Caco-2 (cell line): ENCODE results near the gene SLBP. TPM values are rescaled to one million over a fixed set of nuclear protein-coding genes. Genes with fewer than 3 reads are reported as not detected.

Experiments used
- BruUV-seq: library from RNA; stranded (reverse); fragments of 400-500 nt; replicated peaks from 2 replicates; lab custom pipeline; 2021; lab: Mats Ljungman, UMichigan
- CTCF ChIA-PET: fragments of 300-600 bp; sonication (Branson Sonifier 250); formaldehyde crosslinking; loops from one replicate; lab custom pipeline; 2022; ENCODE audit warnings: antibody characterized with exemption; lab: Charles Lee
- POLR2A ChIA-PET: fragments of 300-600 bp; sonication (Branson Sonifier 250); formaldehyde crosslinking; loops from one replicate; lab custom pipeline; 2022; ENCODE audit warnings: antibody characterized with exemption; lab: Charles Lee
- DNase-seq, 2 experiments: peaks; one replicate each; pipeline versions ENCODE4 v3.0.0 to v3.0.0-alpha.2; 2020 to 2022
- H3K27me3 ChIP-seq: replicated peaks from 2 replicates; pipeline ENCODE4 v1.6.0; 2011; ENCODE audit warnings: low read length; ENCODE audit not compliant: control insufficient read depth, insufficient read depth
- H3K36me3 ChIP-seq: 2 replicates; pipeline ENCODE4 v1.5.1; 2011; ENCODE audit warnings: low read length; ENCODE audit not compliant: control insufficient read depth, insufficient read depth
- H3K4me1 ChIP-seq: fragments of 250-450 bp; sonication (Bioruptor Pico); 2 replicates; pipeline ENCODE4 v1.5.1; 2020; ENCODE audit warnings: mild to moderate bottlenecking
- H3K4me3 ChIP-seq: 2 replicates; pipeline ENCODE4 v1.5.1; 2011; ENCODE audit warnings: low read depth, mild to moderate bottlenecking, control low read depth, low read length
- H3K9me3 ChIP-seq: fragments of 250-450 bp; sonication (Bioruptor Pico); 2 replicates; pipeline ENCODE4 v1.5.1; 2020; ENCODE audit warnings: mild to moderate bottlenecking, moderate library complexity
- H3K27ac Mint-ChIP-seq: one replicate; pipeline ENCODE4 v1.8.0; 2022; ENCODE audit warnings: mixed read lengths; ENCODE audit not compliant: unreplicated experiment
- H3K27me3 Mint-ChIP-seq: one replicate; pipeline ENCODE4 v1.8.0; 2022; ENCODE audit warnings: mixed read lengths; ENCODE audit not compliant: insufficient read depth, unreplicated experiment
- H3K36me3 Mint-ChIP-seq: one replicate; pipeline ENCODE4 v1.8.0; 2022; ENCODE audit warnings: mild to moderate bottlenecking, mixed read lengths; ENCODE audit not compliant: insufficient read depth, unreplicated experiment
- H3K4me1 Mint-ChIP-seq: one replicate; pipeline ENCODE4 v1.8.0; 2022; ENCODE audit warnings: low read depth, mixed read lengths; ENCODE audit not compliant: unreplicated experiment
- H3K4me3 Mint-ChIP-seq: one replicate; pipeline ENCODE4 v1.8.0; 2022; ENCODE audit warnings: mild to moderate bottlenecking, moderate library complexity, mixed read lengths; ENCODE audit not compliant: unreplicated experiment
- H3K9me3 Mint-ChIP-seq: one replicate; pipeline ENCODE4 v1.8.0; 2022; ENCODE audit warnings: mixed read lengths; ENCODE audit not compliant: unreplicated experiment
- intact Hi-C: fragments of 100-400 bp; cut with micrococcal nuclease; formaldehyde crosslinking; loops from one replicate; pipeline ENCODE4 v1.10.0; 2022; ENCODE audit not compliant: unreplicated experiment
- total RNA-seq: library from RNA; stranded (reverse); gene quantifications from 2 replicates; pipeline ENCODE4 v1.2.3, GENCODE V29; 2022
- TF ChIP-seq, protein P1 (sequence below), 2 experiments: fragments of 200-600 bp in 1 of 2; IDR thresholded peaks; 1 replicate in 1 of 2; 2 replicates in 1 of 2; pipeline versions ENCODE4 v1.5.1 to v1.8.0; 2011 to 2022; ENCODE audit warnings: antibody characterized with exemption in 1 of 2, control low read depth in 1 of 2, inconsistent platforms in 1 of 2, low read depth in 1 of 2, low read length in 1 of 2, mild to moderate bottlenecking in 1 of 2, moderate library complexity in 1 of 2; ENCODE audit not compliant: insufficient read depth in 1 of 2, severe bottlenecking in 1 of 2, unreplicated experiment in 1 of 2

The SLBP gene
- total RNA-seq, 1 experiment from 2014 or later = 116 TPM

DNA sequence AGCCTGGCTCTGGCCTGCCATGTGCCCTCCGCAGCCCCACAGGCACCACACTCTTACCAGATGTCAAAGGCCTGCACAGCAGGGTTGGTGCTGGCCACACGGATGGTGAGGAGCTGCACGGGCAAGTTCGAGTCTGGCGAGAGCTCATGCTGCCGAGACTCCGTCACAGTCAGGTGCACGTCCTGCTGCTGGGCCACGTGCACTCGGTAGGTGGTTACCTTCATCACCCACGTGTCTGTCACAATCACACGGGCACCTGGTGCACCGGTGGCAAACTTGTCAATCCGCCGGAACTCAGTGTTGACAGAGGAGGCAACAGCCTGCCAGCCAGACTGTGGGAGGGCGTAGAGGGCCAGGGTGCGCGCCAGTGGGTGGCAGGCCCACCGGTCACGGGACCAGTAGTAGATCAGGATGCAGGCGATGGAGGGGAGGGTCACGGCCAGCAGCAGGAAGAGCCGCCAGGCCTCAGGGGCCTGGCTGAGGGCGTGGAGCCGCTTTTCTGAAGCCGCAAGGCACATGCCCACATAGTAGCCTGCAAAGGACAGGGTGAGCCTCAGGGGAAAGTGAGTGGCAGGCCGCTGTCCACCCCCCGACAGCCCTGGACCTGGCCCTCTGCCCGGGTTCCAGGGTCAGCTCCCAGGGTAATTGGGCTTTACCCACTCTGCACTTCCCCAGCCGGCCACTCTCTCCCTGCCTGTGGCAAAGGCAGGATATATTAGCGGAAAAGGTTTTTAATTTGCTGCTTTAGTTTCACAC, 6.2 kb upstream of the SLBP start:
- Mint-ChIP-seq H3K9me3 (no peaks in the 10 kb centered on the region), H3K27me3 (no peaks in the 10 kb centered on the region), H3K36me3 (peaks cover 62% of the 10 kb centered on the region), H3K4me1 (peaks cover 11% of the 10 kb centered on the region), H3K27ac (no peak overlapping the region), H3K4me3 (peak overlapping the region; percentile 99)
- H3K4me3 ChIP-seq = no peak overlapping the region
- intact Hi-C loops = no loop called here
- ChIA-PET CTCF (no interaction called here), POLR2A (no interaction called here)
- peaks cover 1% of the 10 kb centered on the region; the same call in 1 of the 2 replicates for H3K36me3 ChIP-seq
- TF ChIP-seq, protein P1, sequence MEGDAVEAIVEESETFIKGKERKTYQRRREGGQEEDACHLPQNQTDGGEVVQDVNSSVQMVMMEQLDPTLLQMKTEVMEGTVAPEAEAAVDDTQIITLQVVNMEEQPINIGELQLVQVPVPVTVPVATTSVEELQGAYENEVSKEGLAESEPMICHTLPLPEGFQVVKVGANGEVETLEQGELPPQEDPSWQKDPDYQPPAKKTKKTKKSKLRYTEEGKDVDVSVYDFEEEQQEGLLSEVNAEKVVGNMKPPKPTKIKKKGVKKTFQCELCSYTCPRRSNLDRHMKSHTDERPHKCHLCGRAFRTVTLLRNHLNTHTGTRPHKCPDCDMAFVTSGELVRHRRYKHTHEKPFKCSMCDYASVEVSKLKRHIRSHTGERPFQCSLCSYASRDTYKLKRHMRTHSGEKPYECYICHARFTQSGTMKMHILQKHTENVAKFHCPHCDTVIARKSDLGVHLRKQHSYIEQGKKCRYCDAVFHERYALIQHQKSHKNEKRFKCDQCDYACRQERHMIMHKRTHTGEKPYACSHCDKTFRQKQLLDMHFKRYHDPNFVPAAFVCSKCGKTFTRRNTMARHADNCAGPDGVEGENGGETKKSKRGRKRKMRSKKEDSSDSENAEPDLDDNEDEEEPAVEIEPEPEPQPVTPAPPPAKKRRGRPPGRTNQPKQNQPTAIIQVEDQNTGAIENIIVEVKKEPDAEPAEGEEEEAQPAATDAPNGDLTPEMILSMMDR (IDR thresholded peaks at IDR 0.05; ENCODE audit: insufficient read depth in 1 of 2, low read depth in 1 of 2, low read length in 1 of 2, severe bottlenecking in 1 of 2, unreplicated experiment in 1 of 2) = no peak
- no peaks in the 10 kb centered on the region for H3K27me3 ChIP-seq
- no peaks in the 10 kb centered on the region for H3K9me3 ChIP-seq
- peaks cover 6% of the 10 kb centered on the region; the same call in 1 of the 2 replicates for H3K4me1 ChIP-seq
- TSS peak; percentile 10 for BruUV-seq
- DNase-seq = no peak

- Histone ChIP-seq H3K4me3 (no peak overlapping the region), H3K9me3 (no peaks in the 10 kb centered on the region), H3K36me3 (peaks cover 1% of the 10 kb centered on the region; the same call in 1 of the 2 replicates), H3K27me3 (no peaks in the 10 kb centered on the region), H3K4me1 (no peaks in the 10 kb centered on the region; the same call in 1 of the 2 replicates)
- TF ChIP-seq, protein P1 (IDR thresholded peaks at IDR 0.05; ENCODE audit: insufficient read depth in 1 of 2, low read depth in 1 of 2, low read length in 1 of 2, severe bottlenecking in 1 of 2, unreplicated experiment in 1 of 2) = no peak
- peaks cover 62% of the 10 kb centered on the region for H3K36me3 Mint-ChIP-seq
- POLR2A ChIA-PET = no interaction called here
- peak overlapping the region; percentile 38 for H3K4me3 Mint-ChIP-seq
- no peaks in the 10 kb centered on the region for H3K9me3 Mint-ChIP-seq
- no peak overlapping the region for H3K27ac Mint-ChIP-seq
- no TSS peak for BruUV-seq
- H3K27me3 Mint-ChIP-seq = no peaks in the 10 kb centered on the region
- peaks cover 3% of the 10 kb centered on the region for H3K4me1 Mint-ChIP-seq
- intact Hi-C loops = no loop called here
- CTCF ChIA-PET = no interaction called here
- DNase-seq = no peak
These were observed 5.3 kb upstream of the SLBP start for GRCh38 chr4:1717129-1718094.
